Fibroblast of the aortic adventitia (primary cell): ENCODE measurements around the gene HCK. TPM values are rescaled to one million over a fixed set of nuclear protein-coding genes. Genes with fewer than 3 reads are reported as not detected.
"Not testable (repeated sequence)": the region's sequence is repeated elsewhere in the genome, so short reads cannot be mapped to it uniquely, and the experiment has no call there.

Experiments
- DNase-seq: peaks from one replicate; pipeline ENCODE4 v3.0.0-alpha.2; 2010; ENCODE audit warnings: low read depth
- H3K4me3 ChIP-seq: 2 replicates; pipeline ENCODE4 v1.5.1; 2011; ENCODE audit warnings: low read depth, mild to moderate bottlenecking, control low read depth, low read length, moderate library complexity
- CTCF ChIP-seq: IDR thresholded peaks from 2 replicates; pipeline ENCODE4 v1.5.1; 2011; ENCODE audit warnings: mild to moderate bottlenecking, low read length, control low read depth, inconsistent platforms; ENCODE audit not compliant: insufficient read depth
- total RNA-seq: library from RNA; depleted of rRNA; stranded (reverse); fragments of >200 nt; gene quantifications from 2 replicates; pipeline ENCODE4 v1.2.3, GENCODE V29; 2012; ENCODE audit warnings: low replicate concordance

HCK gene
- total RNA-seq, 1 donor: not detected

GRCh38 chr20:32114305-32114960 lies 62.4 kb downstream of the HCK start:
- DNase-seq: no peak
- TF ChIP-seq CTCF: no peak

GRCh38 chr20:32115211-32115767 lies 63.2 kb downstream of the HCK start:
- H3K4me3 ChIP-seq: no peak overlapping the region
- no peak for DNase-seq

More at GRCh38 chr20:32114305-32114960, 62.4 kb downstream of the HCK start:
- no peak overlapping the region for H3K4me3 ChIP-seq

DNA sequence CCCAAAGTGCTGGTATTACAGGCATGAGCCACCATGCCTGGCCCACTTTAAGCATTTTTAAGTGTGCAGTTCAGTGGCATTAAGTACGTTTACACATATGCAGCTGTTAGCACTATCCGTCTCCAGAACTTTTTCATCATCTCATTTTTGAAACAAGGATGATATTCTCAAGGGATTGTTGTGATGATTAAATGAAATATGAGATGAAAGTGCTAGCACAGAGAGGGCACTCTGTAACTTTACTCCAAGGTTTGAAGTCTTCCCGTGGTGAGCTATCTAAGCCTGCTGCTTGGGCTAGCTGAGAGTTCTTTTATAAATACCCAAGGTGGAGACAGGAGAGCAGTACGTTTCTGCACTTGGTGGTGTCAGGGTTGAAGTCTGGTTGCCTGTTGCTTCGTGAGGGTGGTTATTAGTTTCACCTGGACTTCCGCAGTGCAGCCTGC lies 64.1 kb downstream of the HCK start:
- DNase-seq: no peak

More at GRCh38 chr20:32115211-32115767, 63.2 kb downstream of the HCK start:
- no peak for TF ChIP-seq CTCF

GRCh38 chr20:32116796-32117195 lies 64.8 kb downstream of the HCK start:
- not testable (repeated sequence) for DNase-seq, H3K4me3 ChIP-seq

More for the DNA sequence above, 64.1 kb downstream of the HCK start:
- H3K4me3 ChIP-seq: no peak overlapping the region
- no peak for TF ChIP-seq CTCF

DNA sequence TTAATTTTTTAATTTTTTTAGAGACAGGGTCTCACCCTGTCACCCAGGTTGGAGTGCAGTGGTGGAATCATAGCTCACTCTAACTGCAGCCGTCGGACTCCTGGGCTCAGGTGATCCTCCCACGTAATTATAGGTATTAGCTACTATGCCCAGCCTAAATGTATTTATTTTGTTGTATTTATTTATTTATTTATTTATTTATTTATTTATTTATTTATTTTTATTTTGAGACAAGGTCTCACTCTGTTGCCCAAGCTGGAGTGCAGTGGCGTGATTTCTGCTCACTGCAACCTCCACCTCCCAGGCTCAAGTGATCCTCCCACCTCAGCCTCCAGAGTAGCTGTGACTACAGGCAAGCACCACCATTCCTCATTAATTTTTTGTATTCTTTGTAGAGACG lies 66.4 kb downstream of the HCK start:
- not testable (repeated sequence) for DNase-seq, H3K4me3 ChIP-seq

GRCh38 chr20:32119734-32120133 lies 67.7 kb downstream of the HCK start:
- TF ChIP-seq CTCF: no peak
- H3K4me3 ChIP-seq: no peak overlapping the region
- no peak for DNase-seq

DNA sequence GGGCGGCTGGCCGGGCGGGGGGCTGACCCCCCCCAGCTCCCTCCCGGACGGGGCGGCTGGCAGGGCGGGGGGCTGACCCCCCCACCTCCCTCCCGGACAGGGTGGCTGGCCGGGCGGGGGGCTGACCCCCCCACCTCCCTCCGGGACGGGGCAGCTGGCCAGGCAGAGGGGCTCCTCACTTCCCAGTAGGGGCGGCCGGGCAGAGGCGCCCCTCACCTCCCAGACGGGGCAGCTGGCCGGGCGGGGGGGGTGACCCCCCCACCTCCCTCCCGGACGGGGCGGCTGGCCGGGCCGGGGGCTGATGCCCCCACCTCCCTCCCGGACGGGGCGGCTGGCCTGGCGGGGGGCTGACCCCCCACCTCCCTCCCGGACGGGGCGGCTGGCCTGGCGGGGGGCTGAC lies 69.9 kb downstream of the HCK start:
- H3K4me3 ChIP-seq, DNase-seq: not testable (repeated sequence)

DNA sequence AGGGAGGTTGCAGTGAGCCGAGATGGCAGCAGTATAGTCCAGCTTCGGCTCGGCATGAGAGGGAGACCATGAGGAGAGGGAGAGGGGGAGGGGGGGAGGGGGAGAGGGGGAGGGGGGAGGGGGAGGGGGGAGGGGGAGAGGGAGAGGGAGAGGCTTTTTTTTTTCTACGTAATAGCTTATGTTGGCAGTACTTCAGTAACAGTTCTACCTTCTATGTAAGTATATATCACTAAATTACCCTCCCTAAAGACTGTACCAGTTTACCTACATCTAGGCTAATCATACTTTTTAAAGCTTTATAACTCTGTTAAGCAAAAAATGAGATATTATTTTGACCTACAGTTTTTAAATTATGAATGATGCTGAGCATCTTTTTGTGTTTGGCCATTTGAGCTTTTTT lies 71.0 kb downstream of the HCK start:
- no peak for DNase-seq
- H3K4me3 ChIP-seq: no peak overlapping the region
- no peak for TF ChIP-seq CTCF
